Uterus (tissue), 2 donors: Measurements from ENCODE around the gene TGFA.

Source experiments
- CTCF ChIP-seq, 4 experiments: fragments of 200-600 bp in 2 of 4; fragments of 450-650 bp in 2 of 4; sonication (generic) in 2 of 4; IDR thresholded peaks; one replicate each; pipeline ENCODE4 v1.5.1; 2016 to 2019; ENCODE audit warnings: antibody characterized with exemption in 4 of 4, mild to moderate bottlenecking in 2 of 4, moderate library complexity in 1 of 4
- POLR2A ChIP-seq, 2 donors: fragments of 450-650 bp; IDR thresholded peaks; one replicate each; pipeline ENCODE4 v1.6.1; 2016; ENCODE audit warnings: antibody characterized with exemption in 2 of 2, mild to moderate bottlenecking in 1 of 2, moderate library complexity in 1 of 2

GRCh38 chr2:70412294-70413070 is 141.1 kb downstream of the TGFA start:
- TF ChIP-seq CTCF (IDR thresholded peaks at IDR 0.05) (no peak), POLR2A (IDR thresholded peaks at IDR 0.05) (no peak)
